Muscle of arm (tissue), 14 donors: ENCODE measurements around the gene C9. TPM values are rescaled to one million over a fixed set of nuclear protein-coding genes. Genes with fewer than 3 reads are reported as not detected.
"Not testable (repeated sequence)": the region's sequence is repeated elsewhere in the genome, so short reads cannot be mapped to it uniquely, and the experiment has no call there.

Experiments used
- DNase-seq: peaks from one replicate; pipeline ENCODE4 v3.0.0-alpha.2; 2013
- long read RNA-seq, 11 donors: transcript quantifications; one replicate each; lab custom pipeline, GENCODE V29; 2026
- polyA plus RNA-seq, 12 donors: library from polyadenylated mRNA; unstranded; fragments of 120-200 nt; gene quantifications; one replicate each; pipeline ENCODE4 v1.2.1, GENCODE V29; 2013; ENCODE audit not compliant: insufficient read length in 12 of 12

C9 gene
- under 1 TPM in 10 of 12 donors, not detected in 2; 0.22 to 0.81 (median 0.41) TPM for polyA plus RNA-seq
- long read RNA-seq, donor 1 = 0 reads
- long read RNA-seq, donor 2 = 0 reads
- long read RNA-seq, donor 3 = 0 reads
- long read RNA-seq, donor 4 = 0 reads
- long read RNA-seq, donor 5 = 0 reads
- long read RNA-seq, donor 6 = 0 reads
- long read RNA-seq, donor 7 = 0 reads
- long read RNA-seq, donor 8 = 0 reads
- long read RNA-seq, donor 9 = 0 reads
- long read RNA-seq, donor 10 = 0 reads
- long read RNA-seq, donor 11 = 0 reads

DNA sequence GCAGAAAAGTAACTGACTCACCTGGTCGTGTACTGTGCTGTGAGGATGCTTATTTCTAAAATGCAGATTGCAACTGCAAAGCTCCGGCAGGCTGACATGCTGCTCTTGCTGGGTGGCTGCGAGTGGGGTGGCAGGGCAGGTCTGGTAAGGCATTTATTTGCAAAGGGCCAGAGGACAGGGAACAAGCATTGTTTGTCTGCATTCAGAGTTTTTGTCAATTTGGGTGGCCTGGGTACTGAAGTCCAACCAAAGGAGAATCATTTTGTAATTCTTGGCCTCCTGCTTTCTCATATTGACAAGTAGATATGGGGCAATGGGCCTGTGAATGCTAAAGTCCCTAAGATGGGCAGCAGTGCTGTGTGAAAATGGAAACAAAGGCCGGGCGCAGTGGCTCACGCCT, at the start of gene C9:
Gene C9, minus strand, starts transcription at position 129 of the 400 bp plus-strand sequence. Its CDS starts 31 bp downstream, at position 98.
- no peak for DNase-seq

- DNase-seq = no peak
Measured at GRCh38 chr5:39413771-39414170, 49.5 kb upstream of the C9 start.

- DNase-seq = no peak
Measured at GRCh38 chr5:39412721-39413394, 48.6 kb upstream of the C9 start.

- no peak for DNase-seq
Measured at GRCh38 chr5:39411985-39412384, 47.7 kb upstream of the C9 start.

GRCh38 chr5:39411061-39411460, 46.8 kb upstream of the C9 start:
- no peak for DNase-seq

DNA sequence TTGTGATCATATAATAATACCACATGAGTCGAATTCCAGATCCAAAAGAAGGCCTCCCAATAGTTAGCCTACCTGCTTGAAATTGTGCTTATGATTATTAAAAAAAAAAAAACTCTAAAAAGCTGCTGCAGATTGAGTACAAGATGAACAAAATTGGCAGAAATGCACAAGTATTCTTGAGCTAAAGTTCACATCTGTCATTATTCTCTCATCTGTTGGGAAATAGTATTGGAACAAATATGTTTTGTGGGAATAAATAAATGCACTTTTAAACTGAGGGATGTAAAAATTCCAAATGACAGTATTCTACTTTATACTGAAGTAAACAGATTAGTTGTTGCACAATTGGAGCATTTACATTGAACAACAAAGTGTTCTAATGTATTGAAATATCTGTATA, 44.7 kb upstream of the C9 start:
- DNase-seq = no peak

DNA sequence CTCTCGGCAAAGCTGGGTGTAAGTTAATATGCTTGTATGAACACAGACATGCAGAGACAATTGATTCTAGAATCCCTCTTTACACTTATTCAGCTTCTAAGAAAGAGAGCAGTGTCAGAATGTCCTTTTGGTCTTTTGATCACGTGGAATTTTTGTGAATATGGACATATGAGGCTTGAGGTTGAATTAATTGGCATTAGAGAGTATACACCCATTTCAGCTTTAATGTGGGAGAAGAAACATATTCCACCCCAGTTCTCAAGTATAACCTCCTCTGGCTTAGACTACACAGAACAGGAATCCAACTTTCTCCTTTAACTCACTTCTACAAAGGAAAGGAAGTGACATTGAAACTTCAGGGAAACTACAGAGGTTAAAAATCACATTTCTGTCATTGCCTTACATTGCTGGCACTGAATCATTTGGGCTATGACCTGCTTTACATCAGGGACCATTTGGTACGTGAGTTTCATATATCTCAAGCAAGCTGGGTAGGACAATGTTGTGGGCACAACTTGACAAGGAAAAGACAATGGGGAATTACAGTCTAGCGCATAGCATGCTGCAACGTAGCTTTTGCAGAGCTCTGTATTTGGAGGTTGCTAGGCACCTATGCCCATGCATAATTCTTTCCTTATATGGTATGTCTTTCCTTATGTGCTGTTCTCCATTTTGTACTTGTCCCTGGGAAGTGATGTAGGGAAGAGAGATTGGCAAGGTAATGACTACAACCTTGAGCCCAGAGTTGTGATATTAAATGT, 41.0 kb upstream of the C9 start:
- no peak for DNase-seq

DNA sequence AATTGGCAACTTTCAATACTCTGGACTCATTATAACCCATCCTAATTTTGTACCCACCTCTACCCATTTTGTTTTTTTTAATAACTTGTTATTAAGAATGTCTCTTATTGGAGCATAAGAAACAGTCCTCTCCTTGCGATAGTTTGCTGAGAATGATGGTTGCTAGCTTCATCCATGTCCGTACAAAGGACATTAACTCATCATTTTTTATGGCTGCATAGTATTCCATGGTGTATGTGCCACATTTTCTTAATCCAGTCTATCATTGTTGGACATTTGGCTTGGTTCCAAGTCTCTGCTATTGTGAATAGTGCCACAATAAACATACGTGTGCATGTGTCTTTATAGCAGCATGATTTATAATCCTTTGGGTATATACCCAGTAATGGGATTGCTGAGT, 39.5 kb upstream of the C9 start:
- not testable (repeated sequence) for DNase-seq

DNA sequence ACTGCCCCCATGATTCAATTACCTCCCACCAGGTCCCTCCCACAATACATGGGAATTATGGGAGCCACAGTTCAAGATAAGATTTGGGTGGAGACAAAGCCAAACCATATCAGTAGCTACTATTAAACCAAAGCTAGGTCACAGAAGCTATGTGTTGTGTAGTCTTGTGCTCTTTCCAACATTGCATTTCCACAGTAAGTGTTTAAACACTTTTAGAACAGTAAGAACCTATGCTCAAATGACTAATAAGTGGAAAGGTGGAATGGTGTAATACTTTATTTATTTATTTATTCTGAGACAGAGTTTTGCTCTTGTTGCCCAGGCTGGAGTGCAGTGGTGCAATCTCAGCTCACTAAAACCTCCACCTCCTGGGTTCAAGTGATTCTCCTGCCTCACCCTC, 37.8 kb upstream of the C9 start:
- DNase-seq = not testable (repeated sequence)

GRCh38 chr5:39400713-39401578, 36.7 kb upstream of the C9 start:
- DNase-seq = no peak

DNA sequence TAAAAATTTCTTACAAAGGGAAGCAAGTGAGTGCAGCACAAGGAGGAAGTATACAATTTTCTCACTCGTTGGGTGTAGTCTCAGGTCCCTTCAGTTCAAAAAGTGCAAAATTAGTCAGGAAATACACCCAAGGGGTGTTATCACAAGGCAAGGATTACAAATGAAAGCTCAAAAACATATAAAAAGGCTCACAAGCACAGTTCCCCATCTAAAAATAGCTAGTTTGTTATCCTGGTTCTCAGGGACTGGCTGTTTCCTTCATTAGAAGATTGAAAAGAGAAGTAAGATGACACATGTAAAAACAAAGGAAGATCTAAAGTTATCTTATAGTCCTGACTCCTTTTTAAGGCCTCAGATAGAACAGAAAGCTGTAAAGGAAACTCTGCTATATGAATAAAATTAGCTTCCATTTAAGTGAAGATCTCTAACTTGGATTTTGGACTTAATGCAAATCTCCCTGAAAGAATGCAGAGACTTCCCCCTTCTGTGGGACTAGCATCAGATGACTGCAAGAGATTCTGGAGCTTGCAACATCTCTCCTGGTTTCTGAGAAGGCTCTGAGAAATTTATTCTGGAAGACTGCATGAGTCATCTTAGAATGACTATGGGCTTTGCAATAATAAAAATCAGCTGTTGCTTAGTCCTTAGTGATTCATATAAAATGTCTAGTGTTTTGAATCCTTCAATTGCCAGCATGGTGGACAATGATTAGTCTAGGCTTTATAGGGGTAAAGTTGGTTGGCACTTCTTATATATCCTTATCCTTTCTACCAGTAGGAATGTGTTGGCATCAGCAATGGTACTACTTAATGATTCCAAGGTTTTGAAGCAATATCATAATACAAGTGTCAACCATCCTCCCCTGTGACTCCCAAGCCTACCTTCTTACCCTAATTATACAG, 35.1 kb upstream of the C9 start:
- no peak for DNase-seq

DNA sequence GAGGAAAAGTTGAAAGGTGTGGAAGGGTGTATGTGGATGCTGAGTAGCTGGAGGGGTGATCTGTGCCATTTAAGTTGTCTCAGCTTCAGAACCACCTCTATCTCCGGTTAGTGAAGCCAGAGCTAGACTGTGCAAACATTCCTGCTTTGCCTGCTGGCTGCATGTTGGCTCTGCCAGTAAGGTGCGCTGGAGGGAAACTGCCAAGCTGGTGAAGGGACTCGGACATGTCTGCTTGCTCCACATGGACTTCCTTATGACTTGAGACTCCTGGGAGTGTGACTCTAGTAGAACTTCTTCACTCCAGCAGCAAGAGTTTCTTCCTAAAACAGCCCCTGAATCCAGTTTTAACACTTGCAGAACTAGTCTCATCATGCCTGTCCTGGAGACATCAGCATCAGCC, 32.5 kb upstream of the C9 start:
- no peak for DNase-seq

- no peak for DNase-seq
Measured at GRCh38 chr5:39395521-39395920, 31.2 kb upstream of the C9 start.

GRCh38 chr5:39394946-39395345, 30.7 kb upstream of the C9 start:
- no peak for DNase-seq

GRCh38 chr5:39390945-39391344, 26.6 kb upstream of the C9 start:
- no peak for DNase-seq

GRCh38 chr5:39387293-39387692, 23.0 kb upstream of the C9 start:
- DNase-seq = no peak

- DNase-seq = no peak
Measured at GRCh38 chr5:39384271-39384670, 20.0 kb upstream of the C9 start.

DNA sequence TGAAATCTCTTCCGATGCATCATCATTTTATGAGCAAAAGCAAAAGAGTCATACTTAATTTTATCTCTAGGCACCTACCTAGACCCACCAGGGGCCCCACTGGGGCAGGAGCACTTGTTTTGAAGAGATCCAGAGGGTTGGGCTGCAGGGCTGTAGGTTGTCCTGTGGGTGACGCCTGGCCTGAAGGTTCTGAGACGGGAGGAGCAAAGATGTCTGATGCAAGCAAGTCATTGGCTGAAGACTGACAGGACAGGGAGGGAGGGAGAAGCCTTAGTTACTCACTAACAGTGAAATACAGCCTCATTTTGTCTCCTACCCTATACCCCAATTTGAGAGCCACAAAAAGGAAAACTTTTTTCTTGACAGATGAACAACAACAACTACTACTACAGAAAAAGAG, 17.1 kb upstream of the C9 start:
- no peak for DNase-seq

DNA sequence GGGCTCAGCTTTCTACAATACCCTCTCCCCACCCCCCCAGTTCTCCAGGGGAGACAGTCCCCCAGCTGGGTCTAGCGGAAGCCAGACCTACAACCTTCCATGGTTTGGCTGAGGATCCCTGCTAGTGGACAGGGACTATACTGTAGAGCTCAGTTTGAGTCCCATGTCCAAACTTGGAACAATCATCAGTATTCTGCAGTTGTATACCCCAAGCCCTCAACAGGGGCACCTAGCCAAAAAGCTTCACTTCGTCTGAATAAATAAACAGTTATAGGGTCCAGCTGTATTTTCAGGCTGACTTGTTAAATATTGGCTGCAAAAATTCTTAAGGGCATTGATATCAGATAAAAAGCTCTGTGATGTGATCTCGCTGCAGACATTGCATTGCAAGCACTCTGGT, 15.4 kb upstream of the C9 start:
- DNase-seq = peak; percentile 69

DNA sequence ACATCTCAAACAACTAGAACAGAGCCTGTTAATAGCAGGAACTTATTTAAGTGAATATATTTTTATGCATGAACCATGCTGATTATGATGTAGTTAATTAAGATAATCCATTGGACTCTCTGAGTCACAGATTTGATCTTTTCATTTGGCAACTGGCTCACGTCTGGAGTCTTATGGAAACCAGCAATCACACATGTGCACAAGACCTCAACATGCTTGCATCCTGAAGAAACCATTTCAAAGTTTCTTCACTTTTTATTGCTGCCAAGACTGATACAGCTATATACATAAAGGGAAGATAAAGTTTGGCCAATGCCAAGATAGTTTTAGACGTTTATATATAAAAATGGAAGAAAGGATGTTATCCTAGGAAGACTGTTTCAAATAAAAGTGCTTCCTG, 13.3 kb upstream of the C9 start:
- no peak for DNase-seq

DNA sequence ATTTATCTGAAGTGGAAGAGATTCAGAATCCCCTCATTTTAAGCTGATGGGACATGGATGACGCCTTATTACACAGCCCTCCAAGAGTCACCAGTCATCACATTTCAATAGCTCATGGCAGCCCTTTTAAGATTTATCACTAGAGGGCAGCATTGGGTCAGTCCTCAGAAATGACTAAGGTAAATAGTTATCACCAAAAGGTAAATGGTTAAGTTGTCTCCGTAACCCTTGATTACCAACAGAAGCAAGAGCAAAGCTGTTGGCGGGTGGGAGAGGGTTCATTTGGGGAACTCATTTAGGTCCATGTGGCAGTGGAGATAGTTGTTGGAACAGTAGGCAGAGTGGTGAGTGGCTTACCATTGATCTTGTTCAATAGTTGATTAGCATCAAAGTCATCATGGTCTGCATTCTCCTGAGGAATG, 12.0 kb upstream of the C9 start:
- DNase-seq = peak; percentile 63
